HG03460 (cell line): Measurements from ENCODE around the gene SUSD6.
"Not testable (repeated sequence)": the region's sequence is repeated elsewhere in the genome, so short reads cannot be mapped to it uniquely, and the experiment has no call there.

Source experiments
- ATAC-seq: cut with Tn5 transposase; IDR thresholded peaks from one replicate; pipeline ENCODE4 v1.9.1; 2021; ENCODE audit not compliant: unreplicated experiment

The SUSD6 gene

DNA sequence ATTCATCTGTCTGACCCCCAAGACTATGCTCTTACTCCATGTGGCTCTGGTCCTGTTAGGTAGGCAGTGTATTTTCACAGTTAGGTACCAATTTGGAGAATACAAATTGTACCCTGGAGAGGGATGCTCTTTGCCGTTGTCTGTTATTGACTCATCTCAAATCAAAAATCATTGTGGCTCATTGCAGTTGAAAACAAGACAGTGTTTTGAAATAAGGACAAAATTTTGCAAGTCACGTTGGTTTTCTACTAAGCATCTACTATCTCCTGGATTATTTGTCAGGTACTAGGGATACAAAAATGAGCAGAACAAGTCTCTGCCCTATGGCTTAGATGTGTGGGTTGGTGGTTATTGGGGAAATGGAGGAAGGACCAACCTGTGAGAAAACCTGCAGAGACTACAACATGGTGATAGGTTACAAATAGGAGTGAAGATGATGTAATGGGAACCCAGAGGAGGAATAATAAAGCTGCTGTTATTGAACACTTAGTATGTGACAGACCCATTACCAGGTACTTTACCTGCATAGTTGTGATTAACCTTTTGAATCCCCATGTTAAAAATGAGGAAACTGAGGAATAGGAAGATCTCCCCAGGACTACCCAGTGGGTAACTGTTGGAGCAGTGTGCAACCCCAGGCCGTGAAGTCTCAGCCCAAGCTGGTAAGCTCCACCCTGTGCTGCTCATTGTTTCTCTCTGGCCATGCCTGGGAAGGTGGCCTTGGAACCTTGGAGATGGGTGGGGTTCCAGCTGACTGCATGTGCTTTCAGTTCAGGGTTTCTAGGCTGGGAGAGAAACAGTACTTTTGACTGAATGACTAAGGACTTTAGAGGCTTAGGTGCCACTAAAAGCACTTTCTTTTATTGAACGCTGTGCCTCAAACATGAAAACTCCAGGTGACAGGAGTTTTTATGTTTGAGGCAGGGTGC lies 82.7 kb downstream of the SUSD6 start:
- no peak for ATAC-seq

GRCh38 chr14:69694730-69695281 lies 83.4 kb downstream of the SUSD6 start:
- no peak for ATAC-seq

DNA sequence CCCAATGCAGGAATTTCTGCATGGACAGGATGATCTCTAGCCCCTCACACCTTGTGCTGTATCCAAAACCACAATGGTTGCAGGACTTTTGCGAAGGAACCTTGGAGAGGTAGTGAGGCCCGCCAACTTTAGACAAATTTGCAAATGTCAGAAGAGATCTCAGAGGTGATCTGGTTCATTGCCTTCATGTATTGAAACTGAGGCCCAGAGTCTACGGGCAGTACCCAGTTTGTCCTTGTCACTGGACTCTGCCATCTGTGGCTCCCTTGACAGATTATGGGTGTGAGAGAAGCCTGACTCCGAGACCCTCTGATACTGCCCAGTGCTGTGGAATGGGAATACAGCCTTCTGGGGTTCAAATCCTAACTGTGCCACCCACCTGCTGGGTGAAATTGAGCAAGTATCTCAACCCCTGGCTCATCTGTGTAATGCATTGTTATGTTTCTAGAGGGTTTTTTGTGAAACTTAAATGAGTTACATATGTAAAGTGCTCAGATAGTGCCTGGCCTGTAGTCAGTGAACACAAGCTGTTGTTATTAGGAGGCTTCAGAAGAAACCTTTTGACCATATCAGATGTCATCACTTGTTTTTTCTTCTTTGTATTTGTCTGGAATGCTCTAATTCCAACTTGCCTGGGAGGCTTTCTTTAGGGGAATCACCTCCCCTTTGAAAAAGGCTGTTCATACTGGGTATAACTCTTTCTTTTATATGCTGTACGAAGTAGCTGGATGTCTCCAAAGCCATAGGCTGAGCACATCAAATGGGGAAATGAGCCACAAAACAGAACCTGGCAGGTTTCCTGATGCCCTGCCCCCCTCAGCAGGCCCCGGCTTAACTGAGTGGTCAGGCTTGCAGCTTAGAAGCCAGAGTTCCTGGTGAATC lies 84.2 kb downstream of the SUSD6 start:
- no peak for ATAC-seq

DNA sequence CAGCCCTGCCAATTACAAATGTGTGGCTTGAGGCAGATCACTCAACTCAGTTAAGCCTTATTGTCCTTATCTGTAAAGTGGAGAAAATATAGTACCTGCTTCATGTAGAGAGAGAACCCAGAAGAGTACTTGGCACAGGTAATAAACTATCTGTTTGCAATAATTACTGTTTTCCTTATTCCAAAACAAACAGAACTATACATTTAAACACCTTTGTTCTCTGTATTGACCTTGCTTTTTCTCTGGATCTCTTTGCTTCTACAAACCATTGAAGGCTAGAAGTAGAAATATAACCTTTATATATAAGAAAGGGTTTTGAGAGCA lies 84.8 kb downstream of the SUSD6 start:
- ATAC-seq: no peak

DNA sequence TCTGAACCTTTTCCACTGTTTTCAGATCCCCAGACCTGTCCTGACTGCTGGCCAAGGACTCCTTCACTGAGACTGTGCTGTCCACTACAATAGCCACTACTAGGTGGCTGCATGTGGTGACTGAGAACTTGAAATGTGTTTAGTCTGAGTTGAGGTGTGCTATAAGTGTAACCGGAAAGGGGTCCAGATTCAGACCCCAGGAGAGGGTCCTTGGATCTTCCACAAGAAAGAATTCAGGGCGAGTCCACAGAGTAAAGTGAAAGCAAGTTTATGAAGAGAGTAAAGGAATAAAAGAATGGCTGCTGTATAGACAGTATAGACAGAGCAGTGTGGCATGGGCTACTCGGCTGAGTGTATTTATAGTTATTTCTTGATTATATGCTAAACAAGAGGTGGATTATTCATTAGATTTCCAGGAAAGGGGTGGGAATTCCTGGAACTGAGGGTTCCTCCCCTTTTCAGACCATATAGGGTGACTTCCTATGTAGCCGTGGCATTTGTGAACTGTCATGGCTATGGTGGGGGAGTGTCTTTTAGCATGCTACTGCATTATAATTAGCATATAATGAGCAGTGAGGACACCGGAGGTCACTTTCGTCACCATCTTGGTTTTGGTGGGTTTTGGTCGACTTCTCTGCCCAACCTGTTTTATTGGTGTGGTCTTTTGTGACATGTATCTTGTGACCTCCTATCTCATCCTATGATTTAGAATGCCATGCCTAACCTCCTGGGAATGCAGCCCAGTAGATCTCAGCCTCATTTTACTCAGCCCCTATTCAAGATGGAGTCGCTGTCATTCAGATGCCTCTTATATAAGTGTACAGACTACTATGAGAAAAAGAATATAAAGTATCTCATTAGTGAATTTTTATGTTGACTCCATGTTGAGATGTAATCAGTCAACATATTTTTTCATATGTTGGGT lies 85.5 kb downstream of the SUSD6 start:
- no peak for ATAC-seq

- ATAC-seq: no peak
Measured at GRCh38 chr14:69698572-69698971, 87.2 kb downstream of the SUSD6 start.

DNA sequence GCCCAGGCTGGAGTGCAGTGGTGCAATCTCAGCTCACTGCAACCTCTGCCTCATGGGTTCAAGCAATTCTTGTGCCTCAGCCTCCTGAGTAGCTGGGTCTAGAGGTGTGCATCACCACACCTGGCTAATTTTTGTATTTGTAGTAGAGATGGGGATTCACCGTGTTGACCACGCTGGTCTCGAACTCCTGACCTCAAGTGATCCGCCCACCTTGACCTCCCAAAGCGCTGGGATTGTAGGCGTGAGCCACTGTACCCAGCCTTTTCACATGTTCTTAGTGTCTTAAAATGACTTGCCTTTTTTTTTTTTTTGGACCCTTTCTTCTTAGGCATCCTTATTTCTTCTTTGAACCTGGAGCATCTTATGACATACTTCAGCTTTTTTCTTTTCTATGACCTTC lies 87.8 kb downstream of the SUSD6 start:
- ATAC-seq: not testable (repeated sequence)

DNA sequence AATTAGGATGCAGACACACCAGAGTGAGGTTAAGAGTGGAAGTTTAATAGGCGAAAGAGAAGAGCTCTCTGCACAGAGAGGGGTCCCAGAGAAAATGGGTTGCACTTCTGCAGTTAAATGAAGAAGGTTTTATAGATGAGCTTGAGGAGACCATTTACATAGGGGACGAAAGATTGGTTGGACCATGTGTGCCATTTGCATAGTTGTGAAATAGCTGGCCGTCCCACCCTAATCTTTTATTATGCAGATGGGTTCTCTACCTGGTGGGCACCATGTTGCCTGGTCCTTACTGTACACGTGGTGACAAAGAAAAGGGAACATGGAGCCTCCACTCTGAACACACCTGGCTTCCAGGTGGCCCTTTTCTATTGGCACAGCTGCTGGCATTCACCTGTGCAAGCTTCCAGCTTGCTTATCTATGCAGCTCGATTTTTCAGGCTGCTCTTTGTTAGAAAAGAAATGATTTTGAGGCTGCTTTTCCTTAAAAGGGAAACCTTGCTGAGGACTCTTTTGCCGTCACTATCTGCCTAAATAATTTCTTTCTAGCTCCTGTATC lies 88.4 kb downstream of the SUSD6 start:
- no peak for ATAC-seq

DNA sequence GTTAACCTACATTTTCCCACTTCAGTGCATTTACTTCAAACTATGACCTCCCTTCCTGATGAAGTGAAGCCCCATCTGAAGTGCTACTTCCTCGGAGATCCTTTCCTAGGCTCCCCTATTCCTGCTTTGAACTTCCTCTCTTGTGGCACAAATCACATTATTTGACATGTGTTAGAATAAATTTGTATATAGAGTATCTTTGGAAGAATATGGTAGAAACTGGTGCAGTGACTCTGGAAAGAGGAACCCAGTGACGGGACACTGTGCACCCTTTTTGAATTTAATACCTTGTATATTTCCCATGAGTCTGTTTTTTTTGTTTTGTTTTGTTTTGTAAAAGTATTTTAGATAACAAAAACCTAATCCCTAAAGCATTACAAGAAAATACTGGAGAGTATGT lies 89.2 kb downstream of the SUSD6 start:
- no peak for ATAC-seq

DNA sequence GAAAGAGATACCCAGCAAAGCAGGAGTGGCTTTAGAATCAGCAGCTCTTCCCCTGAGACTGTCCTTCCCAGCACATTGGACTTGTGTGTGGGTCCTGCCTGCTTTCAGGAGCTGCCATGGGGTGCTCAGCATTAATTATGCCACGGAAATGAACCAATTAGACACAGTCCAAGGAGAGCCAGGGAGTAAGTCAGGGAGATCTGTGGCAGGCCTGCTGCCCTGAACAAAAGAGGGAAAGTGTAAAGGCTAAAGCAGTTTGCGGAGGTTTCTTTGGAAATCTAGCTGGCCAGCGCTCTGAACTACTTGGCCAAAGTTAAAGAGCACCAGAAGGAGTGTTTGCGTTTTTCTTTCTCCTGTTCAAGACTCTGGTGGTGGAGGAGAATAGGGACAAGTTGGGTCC lies 89.9 kb downstream of the SUSD6 start:
- no peak for ATAC-seq

GRCh38 chr14:69701857-69702256 lies 90.5 kb downstream of the SUSD6 start:
- peak; percentile 47 for ATAC-seq

DNA sequence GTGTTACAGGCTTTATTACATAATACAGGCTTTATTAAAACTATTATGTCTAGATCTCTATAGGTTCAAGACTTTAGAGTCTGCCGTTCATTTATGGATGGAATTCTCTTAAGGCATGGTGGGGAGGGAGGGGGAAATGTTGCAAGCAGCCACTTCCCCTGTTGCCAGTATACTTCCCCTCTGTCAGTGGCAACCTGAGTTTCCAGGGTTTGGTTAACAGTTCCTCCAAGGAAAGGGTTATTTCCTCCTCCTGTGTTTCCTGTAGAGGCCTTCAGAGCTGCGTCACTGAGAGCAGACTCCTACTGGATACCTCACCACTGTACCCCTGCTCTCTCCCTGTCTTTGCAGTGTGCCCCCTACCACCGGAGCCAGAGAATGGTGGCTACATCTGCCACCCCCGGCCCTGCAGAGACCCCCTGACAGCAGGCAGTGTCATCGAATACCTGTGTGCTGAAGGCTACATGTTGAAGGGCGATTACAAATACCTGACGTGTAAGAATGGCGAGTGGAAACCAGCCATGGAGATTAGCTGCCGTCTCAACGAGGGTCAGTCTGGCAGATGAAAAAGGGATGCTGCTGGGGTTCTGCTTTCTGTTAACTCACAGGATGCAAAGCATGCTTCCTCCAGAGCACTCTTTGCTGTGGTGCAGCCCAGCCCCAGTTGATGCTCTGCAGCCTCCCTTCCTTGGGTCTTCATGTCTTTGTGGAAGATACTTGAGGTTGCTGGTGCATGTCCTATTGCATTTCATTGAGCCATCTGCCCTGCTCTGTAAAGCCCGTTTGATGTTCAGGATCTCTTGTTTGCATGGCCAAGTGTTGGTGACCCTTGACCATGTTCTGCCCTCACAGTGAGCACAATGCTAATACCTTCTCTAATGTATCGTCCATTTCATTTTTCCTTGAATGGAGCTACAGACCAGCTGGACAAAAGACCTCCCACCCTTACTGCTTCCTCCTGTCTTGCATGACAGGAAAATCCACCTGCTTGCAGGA lies 91.9 kb downstream of the SUSD6 start:
- ATAC-seq: no peak

- ATAC-seq: no peak
Measured at GRCh38 chr14:69704319-69704718, 92.9 kb downstream of the SUSD6 start.

DNA sequence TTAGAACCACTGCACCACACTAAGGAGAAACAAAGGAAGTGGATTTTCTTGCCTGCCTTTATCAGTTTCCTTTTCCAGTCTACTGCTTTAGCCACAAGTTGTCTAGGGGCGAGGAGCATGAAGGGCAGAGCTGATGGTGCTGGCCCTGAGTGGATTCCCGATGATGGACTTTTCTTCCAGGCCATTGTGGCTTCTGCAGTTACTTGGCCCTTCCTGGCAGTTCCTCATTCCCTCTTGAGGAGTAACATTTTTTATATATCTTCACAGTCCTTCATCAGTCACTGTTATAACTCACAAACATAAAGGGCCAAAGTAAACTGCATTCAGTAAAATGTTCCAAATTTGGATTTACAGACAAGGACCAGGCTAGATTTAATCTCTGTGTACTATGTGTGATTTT lies 94.3 kb downstream of the SUSD6 start:
- no peak for ATAC-seq

- ATAC-seq: no peak
Measured at GRCh38 chr14:69708049-69708448, 96.7 kb downstream of the SUSD6 start.

- ATAC-seq: no peak
Measured at GRCh38 chr14:69708586-69709560, 97.5 kb downstream of the SUSD6 start.

GRCh38 chr14:69710378-69710777 lies 99.0 kb downstream of the SUSD6 start:
- no peak for ATAC-seq

DNA sequence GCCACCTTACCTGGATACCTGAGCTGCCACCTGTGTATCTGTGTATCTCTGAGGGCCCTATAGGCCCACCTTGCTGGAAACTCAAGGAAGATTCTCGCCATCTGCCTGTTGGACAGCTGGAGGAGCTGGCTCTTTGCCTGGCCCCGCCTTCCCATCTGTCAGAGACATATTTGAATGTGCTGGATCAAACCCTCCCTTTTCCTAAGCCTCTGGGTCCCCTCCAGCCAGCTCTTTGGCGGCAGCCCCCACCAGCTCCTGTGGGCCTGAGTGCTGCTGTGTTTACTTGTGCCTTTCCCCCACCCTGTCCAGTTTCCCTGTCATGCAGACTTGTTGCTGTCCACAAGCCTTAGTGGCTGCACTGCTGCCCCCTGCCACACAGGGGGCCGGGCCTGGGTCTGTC lies 99.7 kb downstream of the SUSD6 start:
- no peak for ATAC-seq
